Parathyroid adenoma (tissue), 2 donors: Measurements from ENCODE around the gene MMP19.

Experiments
- H2AFZ ChIP-seq: fragments of 300-600 bp; sonication (generic); one replicate; pipeline ENCODE4 v1.7.0; 2017; ENCODE audit warnings: antibody characterized with exemption, mild to moderate bottlenecking
- H3K27ac ChIP-seq: fragments of 300-600 bp; sonication (generic); one replicate; pipeline ENCODE4 v1.7.0; 2017
- H3K27me3 ChIP-seq: fragments of 300-600 bp; sonication (generic); one replicate; pipeline ENCODE4 v1.7.0; 2017; ENCODE audit warnings: low read length; ENCODE audit not compliant: control insufficient read depth, insufficient read depth
- H3K36me3 ChIP-seq: fragments of 300-600 bp; sonication (generic); one replicate; pipeline ENCODE4 v1.7.0; 2017; ENCODE audit warnings: low read length; ENCODE audit not compliant: control insufficient read depth, insufficient read depth
- H3K4me1 ChIP-seq: fragments of 300-600 bp; sonication (generic); one replicate; pipeline ENCODE4 v1.7.0; 2017; ENCODE audit warnings: control low read depth
- H3K4me2 ChIP-seq: fragments of 300-600 bp; sonication (generic); one replicate; pipeline ENCODE4 v1.7.0; 2017; ENCODE audit warnings: low read length
- H3K4me3 ChIP-seq: fragments of 300-600 bp; sonication (generic); one replicate; pipeline ENCODE4 v1.7.0; 2017; ENCODE audit warnings: low read depth, low read length
- H3K79me2 ChIP-seq: fragments of 300-600 bp; sonication (generic); one replicate; pipeline ENCODE4 v1.7.0; 2017; ENCODE audit warnings: control low read depth
- H3K9ac ChIP-seq: fragments of 300-600 bp; sonication (generic); one replicate; pipeline ENCODE4 v1.7.0; 2017; ENCODE audit warnings: mild to moderate bottlenecking
- H3K9me3 ChIP-seq: fragments of 300-600 bp; sonication (generic); one replicate; pipeline ENCODE4 v1.7.0; 2017; ENCODE audit warnings: low read length; ENCODE audit not compliant: control insufficient read depth
- CTCF ChIP-seq: fragments of 300-600 bp; sonication (generic); IDR thresholded peaks from one replicate; pipeline ENCODE4 v1.7.0; 2017; ENCODE audit warnings: antibody characterized with exemption, mild to moderate bottlenecking
- donor health status: primary hyperparathyroidism.

MMP19 gene

GRCh38 chr12:55861871-55862270 lies 19.1 kb upstream of the MMP19 start:
- Histone ChIP-seq H3K9ac (no peak overlapping the region), H3K27me3 (no peaks in the 10 kb centered on the region), H3K9me3 (no peaks in the 10 kb centered on the region), H3K36me3 (no peaks in the 10 kb centered on the region), H3K4me3 (no peak overlapping the region), H3K4me2 (no peak overlapping the region), H2AFZ (no peak overlapping the region), H3K79me2 (no peaks in the 10 kb centered on the region), H3K27ac (no peak overlapping the region), H3K4me1 (no peaks in the 10 kb centered on the region)
- TF ChIP-seq CTCF = no peak

GRCh38 chr12:55861396-55861795 lies 18.7 kb upstream of the MMP19 start:
- no peak for TF ChIP-seq CTCF
- Histone ChIP-seq H3K27ac (no peak overlapping the region), H3K4me1 (no peaks in the 10 kb centered on the region), H3K79me2 (no peaks in the 10 kb centered on the region), H3K4me3 (no peak overlapping the region), H3K4me2 (no peak overlapping the region), H3K9me3 (no peaks in the 10 kb centered on the region), H3K27me3 (no peaks in the 10 kb centered on the region), H3K9ac (no peak overlapping the region), H3K36me3 (no peaks in the 10 kb centered on the region), H2AFZ (no peak overlapping the region)

GRCh38 chr12:55852740-55853139 lies 10.0 kb upstream of the MMP19 start:
- Histone ChIP-seq H3K79me2 (no peaks in the 10 kb centered on the region), H2AFZ (no peak overlapping the region), H3K4me1 (no peaks in the 10 kb centered on the region), H3K27me3 (no peaks in the 10 kb centered on the region), H3K36me3 (no peaks in the 10 kb centered on the region), H3K4me3 (no peak overlapping the region), H3K27ac (no peak overlapping the region), H3K4me2 (no peak overlapping the region), H3K9ac (no peak overlapping the region), H3K9me3 (no peaks in the 10 kb centered on the region)
- TF ChIP-seq CTCF = no peak

DNA sequence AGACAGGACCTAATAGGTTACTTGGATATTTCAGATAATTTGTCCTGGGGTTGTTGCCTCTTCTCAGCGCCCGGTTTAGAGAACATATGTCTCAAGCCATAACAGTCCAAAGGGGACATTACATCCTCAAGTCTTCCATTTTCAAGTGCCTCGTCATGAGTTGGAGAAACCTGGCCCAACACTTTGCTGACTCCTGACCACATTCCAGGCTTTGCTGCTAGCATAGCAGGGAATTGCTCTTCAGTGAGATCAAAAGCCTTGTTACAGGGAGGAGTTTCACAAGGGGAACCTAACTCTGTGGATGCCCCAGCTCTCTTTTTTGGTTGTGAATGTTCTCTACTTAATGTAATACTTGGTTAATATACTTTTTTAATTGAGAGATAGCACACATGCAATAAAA lies 8.2 kb upstream of the MMP19 start:
- no peak overlapping the region for H3K9ac ChIP-seq
- no peaks in the 10 kb centered on the region for H3K27me3 ChIP-seq
- TF ChIP-seq CTCF = no peak
- no peaks in the 10 kb centered on the region for H3K36me3 ChIP-seq
- no peaks in the 10 kb centered on the region for H3K79me2 ChIP-seq
- no peaks in the 10 kb centered on the region for H3K9me3 ChIP-seq
- no peak overlapping the region for H2AFZ ChIP-seq
- no peaks in the 10 kb centered on the region for H3K4me1 ChIP-seq
- no peak overlapping the region for H3K27ac ChIP-seq
- H3K4me3 ChIP-seq = no peak overlapping the region
- no peak overlapping the region for H3K4me2 ChIP-seq

DNA sequence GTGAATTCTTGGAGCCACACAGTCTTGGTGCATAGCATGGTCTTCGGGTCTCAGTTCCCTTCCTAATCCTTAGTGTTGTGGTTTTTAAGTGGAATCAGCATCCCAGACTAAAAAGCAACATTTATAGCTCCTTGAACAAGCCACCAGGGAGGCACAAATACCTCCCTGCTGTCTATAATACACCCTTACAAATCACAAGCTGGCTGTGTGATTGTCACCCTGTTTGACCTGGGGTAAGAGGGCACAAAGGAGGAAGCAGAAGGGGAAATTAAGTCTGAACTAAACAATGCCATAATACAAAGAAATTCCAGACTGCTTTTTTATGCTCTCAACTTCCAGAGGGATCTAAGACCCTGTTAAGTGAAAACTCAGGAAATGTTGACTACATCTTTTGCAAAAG lies 7.7 kb upstream of the MMP19 start:
- no peak for TF ChIP-seq CTCF
- H3K27ac ChIP-seq = no peak overlapping the region

More for the DNA sequence above, 7.7 kb upstream of the MMP19 start:
- Histone ChIP-seq H3K9ac (no peak overlapping the region), H3K9me3 (no peaks in the 10 kb centered on the region), H3K4me3 (no peak overlapping the region), H3K27me3 (no peaks in the 10 kb centered on the region), H3K79me2 (no peaks in the 10 kb centered on the region), H2AFZ (no peak overlapping the region), H3K36me3 (no peaks in the 10 kb centered on the region), H3K4me1 (no peaks in the 10 kb centered on the region), H3K4me2 (no peak overlapping the region)
